Adrenal gland (tissue), 12 donors: ENCODE measurements around the gene EXOC3L1. TPM values are rescaled to one million over a fixed set of nuclear protein-coding genes. Genes with fewer than 3 reads are reported as not detected.

Source experiments
- DNase-seq, 7 donors: peaks; one replicate each; pipeline ENCODE4 v3.0.0-alpha.2; 2019 to 2020
- H3K27ac ChIP-seq, 5 donors: fragments of 200-600 bp; sonication (generic) in 4 of 5; 1 replicate in 3 of 5; 2 replicates in 2 of 5; pipeline versions ENCODE4 v1.5.1 to v1.8.0; 2016 to 2020; ENCODE audit warnings: mild to moderate bottlenecking in 1 of 5
- H3K27me3 ChIP-seq: fragments of 200-600 bp; 2 replicates; pipeline ENCODE4 v1.8.0; 2021
- H3K36me3 ChIP-seq, 2 donors: fragments of 200-600 bp; replicated peaks in 1 of 2; 1 replicate in 1 of 2; 2 replicates in 1 of 2; pipeline versions ENCODE4 v1.5.1 to v1.8.0; 2018 to 2022
- H3K4me1 ChIP-seq, 2 donors: fragments of 200-600 bp; replicated peaks in 1 of 2; 1 replicate in 1 of 2; 2 replicates in 1 of 2; pipeline versions ENCODE4 v1.5.1 to v1.8.0; 2018 to 2021
- H3K4me3 ChIP-seq, 4 donors: fragments of 200-600 bp; sonication (generic) in 3 of 4; one replicate each; pipeline ENCODE4 v1.5.1; 2016 to 2018
- H3K9me3 ChIP-seq, 3 donors: fragments of 200-600 bp; sonication (generic) in 1 of 3; replicated peaks in 1 of 3; 1 replicate in 2 of 3; 2 replicates in 1 of 3; pipeline versions ENCODE4 v1.5.1 to v1.8.0; 2016 to 2021
- POLR2A ChIP-seq, 2 donors: fragments of 450-650 bp; IDR thresholded peaks; one replicate each; pipeline ENCODE4 v1.6.1; 2017; ENCODE audit warnings: antibody characterized with exemption in 2 of 2, mild to moderate bottlenecking in 2 of 2, moderate library complexity in 1 of 2
- WGBS, 4 donors: extraction: QIAGEN DNeasy Blood & Tissue Kit in 2 of 4; methylation state at CpG; one replicate each; pipeline versions ENCODE4 v1.1.5 to v1.1.7; 2013 to 2017; 5-methylcytosine and 5-hydroxymethylcytosine counted together
- intact Hi-C, 2 donors: fragments of 100-400 bp; cut with DNase I; formaldehyde crosslinking; loops; one replicate each; pipeline versions ENCODE4 v1.14.1 to v1.15.0; 2022 to 2023
- polyA plus RNA-seq, 3 donors: library from polyadenylated mRNA; stranded (reverse); fragments of 200-250 nt in 2 of 3; fragments of 350-450 nt in 1 of 3; fragmentation: Illumina TruSeq in 1 of 3; extraction: RNeasy Lipid Tissue Mini Kit (QIAGEN cat#74804) in 1 of 3; gene quantifications; one replicate each; pipeline ENCODE4 v1.2.3, GENCODE V29; 2013 to 2014
- total RNA-seq, 9 donors: library from RNA; depleted of rRNA in 4 of 9; stranded (reverse); fragments of >200 nt in 4 of 9; fragments of 120-200 nt in 1 of 9; fragmentation: NEBNext Ultra II Directional in 1 of 9; extraction: Animal tissue kit (Norgen Biotek cat#: 25700) in 1 of 9; gene quantifications; one replicate each; pipeline versions ENCODE4 v1.1.0 to v1.2.4, GENCODE V29; 2013 to 2023
- TF ChIP-seq, protein P1 (sequence below), 6 experiments: fragments of 450-650 bp in 4 of 6; fragments of 200-600 bp in 2 of 6; sonication (generic) in 1 of 6; IDR thresholded peaks; 1 replicate in 5 of 6; 2 replicates in 1 of 6; pipeline versions ENCODE4 v1.5.1 to v1.8.0; 2016 to 2021; ENCODE audit warnings: antibody characterized with exemption in 6 of 6, mild to moderate bottlenecking in 2 of 6, moderate library complexity in 1 of 6
- donor health status: healthy with polysubstance abuse.
- donor health status: Bipolar disorder and iron deficiency.
- donor health status: DM: yes; HTN: yes; CAD: no.
- donor health status: DM: no; HTN: no; CAD: no.
- donor health status: DM: no; HTN: no; CAD: no.
- donor health status: DM: yes; HTN: yes; CAD: no.

Gene EXOC3L1
- total and polyA plus RNA-seq, 12 donors: 0.71 to 27.2 (median 11.8) TPM

DNA sequence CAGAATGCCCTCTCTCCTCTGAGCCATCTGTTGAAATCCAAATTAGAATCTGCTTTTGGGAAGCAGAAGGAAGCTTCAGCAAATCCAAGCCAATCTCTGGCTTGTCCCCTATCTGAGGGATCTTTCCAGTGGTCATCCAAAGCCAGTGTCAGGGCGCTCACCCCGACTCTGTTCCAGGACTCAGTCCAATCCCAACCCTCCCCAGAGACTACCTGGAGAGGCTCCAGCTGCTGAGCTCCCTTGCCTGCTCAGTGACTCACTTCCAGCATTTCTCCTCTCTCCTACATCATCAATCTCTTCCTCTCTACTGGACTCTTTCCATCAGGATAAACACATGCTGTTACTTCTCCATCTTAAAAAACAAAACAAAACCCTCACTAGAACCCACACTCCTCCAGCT, 8.6 kb downstream of the EXOC3L1 start:
- H3K36me3 ChIP-seq: no peaks in the 10 kb centered on the region
- intact Hi-C loops: no loop called here

DNA sequence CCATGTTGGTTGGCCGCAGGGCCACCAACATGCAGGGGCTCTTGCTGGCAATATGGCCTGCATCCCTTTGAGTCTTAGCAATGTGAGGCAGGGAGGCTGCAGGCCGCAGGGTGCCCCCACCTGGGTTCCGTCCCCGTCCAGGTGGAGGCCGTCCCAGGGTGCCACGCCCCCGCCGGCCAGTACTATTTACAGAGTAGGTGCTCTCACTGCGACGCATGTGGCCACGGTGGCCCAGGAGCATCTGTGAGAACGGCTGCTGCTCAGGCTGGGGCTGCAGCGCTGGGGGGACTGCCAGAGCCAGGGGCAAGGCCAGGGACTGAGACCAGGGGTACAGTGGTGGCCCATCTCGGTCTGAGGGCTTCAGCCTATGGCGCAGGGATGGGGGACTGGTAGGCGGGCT, 9.8 kb downstream of the EXOC3L1 start:
- intact Hi-C loops: no loop called here
- no peaks in the 10 kb centered on the region for H3K36me3 ChIP-seq
- 88 to 100% (median 90%) methylated on average over 1 to 16 of the region's 16 CpGs for WGBS, 4 donors
- TF ChIP-seq POLR2A (IDR thresholded peaks at IDR 0.05): no peak
- TF ChIP-seq, protein P1, sequence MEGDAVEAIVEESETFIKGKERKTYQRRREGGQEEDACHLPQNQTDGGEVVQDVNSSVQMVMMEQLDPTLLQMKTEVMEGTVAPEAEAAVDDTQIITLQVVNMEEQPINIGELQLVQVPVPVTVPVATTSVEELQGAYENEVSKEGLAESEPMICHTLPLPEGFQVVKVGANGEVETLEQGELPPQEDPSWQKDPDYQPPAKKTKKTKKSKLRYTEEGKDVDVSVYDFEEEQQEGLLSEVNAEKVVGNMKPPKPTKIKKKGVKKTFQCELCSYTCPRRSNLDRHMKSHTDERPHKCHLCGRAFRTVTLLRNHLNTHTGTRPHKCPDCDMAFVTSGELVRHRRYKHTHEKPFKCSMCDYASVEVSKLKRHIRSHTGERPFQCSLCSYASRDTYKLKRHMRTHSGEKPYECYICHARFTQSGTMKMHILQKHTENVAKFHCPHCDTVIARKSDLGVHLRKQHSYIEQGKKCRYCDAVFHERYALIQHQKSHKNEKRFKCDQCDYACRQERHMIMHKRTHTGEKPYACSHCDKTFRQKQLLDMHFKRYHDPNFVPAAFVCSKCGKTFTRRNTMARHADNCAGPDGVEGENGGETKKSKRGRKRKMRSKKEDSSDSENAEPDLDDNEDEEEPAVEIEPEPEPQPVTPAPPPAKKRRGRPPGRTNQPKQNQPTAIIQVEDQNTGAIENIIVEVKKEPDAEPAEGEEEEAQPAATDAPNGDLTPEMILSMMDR (IDR thresholded peaks at IDR 0.05): no peak
- H3K9me3 ChIP-seq: no peaks in the 10 kb centered on the region
- no peaks in the 10 kb centered on the region for H3K27me3 ChIP-seq
- DNase-seq: no peak
- peaks cover 37 to 54% of the 10 kb centered on the region in 2 donors for H3K4me1 ChIP-seq
- no peak overlapping the region for H3K4me3 ChIP-seq
- H3K27ac ChIP-seq: peak overlapping the region in 1 of 5 donors; percentile 84

More for the DNA sequence above, 8.6 kb downstream of the EXOC3L1 start:
- Histone ChIP-seq H3K9me3 (no peaks in the 10 kb centered on the region), H3K4me1 (peaks cover 40 to 56% of the 10 kb centered on the region in 2 donors), H3K27ac (peak overlapping the region; percentile 39 to 99 (median 45)), H3K27me3 (no peaks in the 10 kb centered on the region), H3K4me3 (no peak overlapping the region)
- 0 to 32% (median 20%) methylated on average over 2 of the region's 2 CpGs for WGBS, 4 donors
- DNase-seq: peak; percentile 86 to 95 (median 93)
- TF ChIP-seq POLR2A (IDR thresholded peaks at IDR 0.05): no peak
- TF ChIP-seq, protein P1 (IDR thresholded peaks at IDR 0.05): no peak

DNA sequence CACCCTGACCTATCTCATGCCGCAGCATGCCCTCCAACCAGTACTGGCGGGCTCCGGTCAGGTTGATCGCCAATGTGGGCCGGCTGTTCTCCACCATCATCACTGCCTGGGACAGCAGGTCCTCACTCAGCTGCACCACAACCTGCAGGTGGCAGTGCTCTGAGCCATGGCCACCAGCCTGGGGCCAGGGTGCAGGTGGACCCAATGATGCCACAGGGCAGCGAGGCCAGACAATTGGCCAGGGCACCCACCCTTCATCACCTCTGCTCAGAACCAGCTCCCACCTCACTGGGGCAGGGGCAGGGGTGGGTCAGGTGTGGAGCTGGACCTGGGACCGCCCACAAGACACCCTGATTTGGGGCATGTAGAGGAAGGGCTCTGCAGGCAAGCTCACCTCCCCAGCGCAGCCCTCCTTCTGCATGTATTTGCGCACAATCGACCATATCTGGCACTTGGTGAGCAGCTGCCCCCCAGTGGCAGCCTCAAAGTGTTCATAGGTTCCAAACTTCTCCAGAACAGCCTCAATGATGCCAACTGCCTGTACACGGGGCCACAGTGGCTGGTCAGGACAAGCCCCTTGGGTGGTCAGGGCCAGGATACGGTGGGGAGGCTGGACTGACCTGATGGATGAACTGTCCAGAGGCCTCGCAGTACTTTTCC, 10.4 kb downstream of the EXOC3L1 start:
- Histone ChIP-seq H3K9me3 (no peaks in the 10 kb centered on the region), H3K4me1 (peaks cover 37 to 54% of the 10 kb centered on the region in 2 donors), H3K36me3 (no peaks in the 10 kb centered on the region), H3K27ac (no peak overlapping the region), H3K27me3 (no peaks in the 10 kb centered on the region), H3K4me3 (no peak overlapping the region)
- TF ChIP-seq, protein P1 (IDR thresholded peaks at IDR 0.05): no peak
- TF ChIP-seq POLR2A (IDR thresholded peaks at IDR 0.05): no peak
- no peak for DNase-seq
- 90 to 100% (median 98%) methylated on average over 5 to 13 of the region's 13 CpGs for WGBS, 4 donors
- intact Hi-C loops: no loop called here

DNA sequence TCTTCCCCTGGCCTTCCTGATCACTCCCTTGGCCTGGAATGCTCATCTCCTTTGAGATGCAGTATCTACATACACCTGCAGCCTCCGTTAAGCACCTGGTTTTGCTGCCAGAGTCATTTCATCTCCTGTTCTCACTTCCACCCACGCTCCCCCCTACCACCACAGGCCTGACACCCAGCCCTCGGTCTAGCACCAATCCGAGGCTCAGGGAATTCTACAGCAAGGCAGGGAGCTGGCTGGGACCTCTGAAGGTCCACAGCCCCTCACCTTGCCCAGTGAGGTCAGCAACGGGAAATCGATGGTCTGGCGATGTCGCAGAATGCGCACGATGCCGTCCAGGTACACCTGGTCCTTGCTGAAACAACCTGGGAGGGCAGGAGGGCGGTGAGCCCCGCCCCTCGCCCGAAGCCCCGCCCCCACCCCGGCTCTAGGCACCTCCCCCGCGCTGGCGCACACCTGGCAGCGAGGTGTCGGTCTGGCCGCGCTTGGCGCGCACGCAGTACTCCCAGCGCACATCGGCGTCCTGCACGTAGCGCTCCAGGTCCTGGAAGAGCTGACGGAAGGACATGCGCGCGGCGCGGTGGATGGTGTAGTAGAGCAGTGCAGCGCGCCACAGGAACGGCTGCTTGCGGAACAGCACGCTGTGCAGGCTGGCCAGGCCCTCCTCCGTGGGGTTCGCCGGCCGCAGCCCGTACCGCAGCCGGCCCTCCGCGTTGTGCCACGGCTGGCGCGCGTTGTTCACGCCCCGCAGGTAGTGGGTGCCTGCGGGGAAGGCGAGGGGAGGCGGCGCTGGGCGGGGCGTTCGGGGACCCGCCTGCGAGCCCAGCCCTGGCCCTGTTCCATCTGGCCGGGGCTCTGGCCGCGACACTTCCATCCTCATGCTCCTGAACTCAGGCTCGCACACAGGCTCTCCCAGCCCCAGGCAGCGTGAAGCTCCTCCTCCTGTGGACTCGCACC, 11.9 kb downstream of the EXOC3L1 start:
- TF ChIP-seq POLR2A (IDR thresholded peaks at IDR 0.05): peak; percentile 15 to 53
- TF ChIP-seq, protein P1 (IDR thresholded peaks at IDR 0.05): peak in 3 of 6 experiments; percentile 17 to 37 (median 37)
- peak; percentile 73 to 86 (median 78) for DNase-seq
- H3K4me1 ChIP-seq: peaks cover 41 to 61% of the 10 kb centered on the region in 2 donors
- intact Hi-C loops: no loop called here
- H3K4me3 ChIP-seq: peak overlapping the region in 2 of 4 donors; percentile 11 to 55
- 3 to 52% (median 22%) methylated on average over 4 to 73 of the region's 73 CpGs for WGBS, 4 donors
- H3K27me3 ChIP-seq: no peaks in the 10 kb centered on the region
- no peaks in the 10 kb centered on the region for H3K36me3 ChIP-seq
- no peaks in the 10 kb centered on the region for H3K9me3 ChIP-seq
- H3K27ac ChIP-seq: peak overlapping the region; percentile 24 to 86 (median 49)
